Measurements from ENCODE around the gene AJAP1. TPM values are rescaled to one million over a fixed set of nuclear protein-coding genes. Genes with fewer than 3 reads are reported as not detected.

AJAP1 gene
- total and polyA plus RNA-seq, 2 donors, result 0.98 to 1.2 TPM

GRCh38 chr1:4736254-4736653, 81.8 kb downstream of the AJAP1 start:
- Histone ChIP-seq H3K4me1 (ENCODE audit: insufficient read depth) (no peaks in the 10 kb centered on the region), H3K4me3 (ENCODE audit: low read depth, low read length) (no peak overlapping the region), H3K27ac (ENCODE audit: low read depth) (no peak overlapping the region), H3K36me3 (ENCODE audit: insufficient read depth) (no peaks in the 10 kb centered on the region)
- WGBS, result 44% methylated on average over 7 of the region's 7 CpGs
- no peak for DNase-seq (ENCODE audit: extremely low spot score)

- no peak for DNase-seq (ENCODE audit: extremely low spot score)
- whole genome bisulfite sequencing, result 70% methylated on average over 8 of the region's 8 CpGs
- Histone ChIP-seq H3K27ac (ENCODE audit: low read depth) (no peak overlapping the region), H3K4me1 (ENCODE audit: insufficient read depth) (no peaks in the 10 kb centered on the region), H3K36me3 (ENCODE audit: insufficient read depth) (no peaks in the 10 kb centered on the region), H3K4me3 (ENCODE audit: low read depth, low read length) (no peak overlapping the region)
Observed at GRCh38 chr1:4741876-4742423, 87.5 kb downstream of the AJAP1 start.

GRCh38 chr1:4743978-4744750, 89.8 kb downstream of the AJAP1 start:
- H3K4me3 ChIP-seq (ENCODE audit: low read depth, low read length), result no peak overlapping the region
- H3K4me1 ChIP-seq (ENCODE audit: insufficient read depth), result no peaks in the 10 kb centered on the region
- no peak overlapping the region for H3K27ac ChIP-seq (ENCODE audit: low read depth)
- no peak for DNase-seq (ENCODE audit: extremely low spot score)
- no peaks in the 10 kb centered on the region for H3K36me3 ChIP-seq (ENCODE audit: insufficient read depth)
- 74% methylated on average over 17 of the region's 17 CpGs for WGBS

- WGBS, result 45% methylated on average over 7 of the region's 7 CpGs
- H3K4me1 ChIP-seq (ENCODE audit: insufficient read depth), result no peaks in the 10 kb centered on the region
- no peaks in the 10 kb centered on the region for H3K36me3 ChIP-seq (ENCODE audit: insufficient read depth)
- DNase-seq (ENCODE audit: extremely low spot score), result no peak
- no peak overlapping the region for H3K27ac ChIP-seq (ENCODE audit: low read depth)
- no peak overlapping the region for H3K4me3 ChIP-seq (ENCODE audit: low read depth, low read length)
Observed at GRCh38 chr1:4745560-4745959, 91.2 kb downstream of the AJAP1 start.

DNA sequence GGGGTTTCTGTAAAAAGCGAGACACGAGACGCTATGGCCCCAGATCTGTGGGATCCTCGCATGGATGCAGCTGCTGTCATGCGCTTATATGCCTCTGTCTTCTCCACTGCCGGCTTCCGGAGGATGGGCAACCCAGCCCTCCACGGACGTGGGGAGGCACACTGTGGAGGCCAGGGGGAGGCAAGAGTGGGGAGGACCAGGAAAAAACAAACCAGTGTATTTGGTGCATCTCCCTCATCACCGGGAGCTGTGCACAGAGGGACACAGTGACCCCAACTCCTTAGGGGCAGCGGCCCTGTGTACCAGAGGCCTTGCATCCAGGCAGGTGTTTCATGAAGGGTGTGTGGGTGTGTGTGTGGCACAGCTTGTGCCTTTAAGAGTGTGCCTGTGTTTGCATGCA, 95.0 kb downstream of the AJAP1 start:
- DNase-seq (ENCODE audit: extremely low spot score), result no peak
- no peak overlapping the region for H3K4me3 ChIP-seq (ENCODE audit: low read depth, low read length)
- H3K36me3 ChIP-seq (ENCODE audit: insufficient read depth), result no peaks in the 10 kb centered on the region
- no peak overlapping the region for H3K27ac ChIP-seq (ENCODE audit: low read depth)
- WGBS, result 87% methylated on average over 11 of the region's 11 CpGs
- H3K4me1 ChIP-seq (ENCODE audit: insufficient read depth), result no peaks in the 10 kb centered on the region

- Histone ChIP-seq H3K4me3 (ENCODE audit: low read depth, low read length) (no peak overlapping the region), H3K36me3 (ENCODE audit: insufficient read depth) (no peaks in the 10 kb centered on the region), H3K27ac (ENCODE audit: low read depth) (no peak overlapping the region), H3K4me1 (ENCODE audit: insufficient read depth) (no peaks in the 10 kb centered on the region)
- no peak for DNase-seq (ENCODE audit: extremely low spot score)
- 61% methylated on average over 3 of the region's 3 CpGs for WGBS
Observed at GRCh38 chr1:4750177-4750576, 95.8 kb downstream of the AJAP1 start.

- WGBS, result 65% methylated on average over 4 of the region's 4 CpGs
- H3K4me1 ChIP-seq (ENCODE audit: insufficient read depth), result no peaks in the 10 kb centered on the region
- H3K4me3 ChIP-seq (ENCODE audit: low read depth, low read length), result no peak overlapping the region
- H3K27ac ChIP-seq (ENCODE audit: low read depth), result no peak overlapping the region
- no peaks in the 10 kb centered on the region for H3K36me3 ChIP-seq (ENCODE audit: insufficient read depth)
- DNase-seq (ENCODE audit: extremely low spot score), result no peak
Observed at GRCh38 chr1:4752059-4752458, 97.7 kb downstream of the AJAP1 start.

DNA sequence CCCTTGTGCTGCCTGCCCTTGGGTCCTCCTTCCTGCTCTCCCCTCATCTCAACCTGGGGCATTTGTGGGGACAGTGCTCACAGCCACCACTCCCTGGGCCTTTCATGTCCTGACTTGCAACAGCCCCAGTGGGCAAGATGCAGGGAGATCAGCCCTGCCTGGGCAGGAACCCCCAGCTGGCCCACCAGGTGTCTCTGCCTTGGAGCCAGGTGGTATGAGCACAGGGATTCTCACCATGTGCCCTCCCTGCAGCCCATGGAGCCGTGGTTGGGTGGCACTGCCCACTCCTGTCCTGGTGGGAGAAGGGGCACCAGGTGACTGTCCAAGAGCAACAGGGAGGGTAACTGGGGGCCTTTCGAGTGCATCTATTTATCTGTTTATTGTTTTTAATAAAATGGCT, 100.4 kb downstream of the AJAP1 start:
- Histone ChIP-seq H3K36me3 (ENCODE audit: insufficient read depth) (no peaks in the 10 kb centered on the region), H3K4me3 (ENCODE audit: low read depth, low read length) (no peak overlapping the region), H3K27ac (ENCODE audit: low read depth) (no peak overlapping the region), H3K4me1 (ENCODE audit: insufficient read depth) (no peaks in the 10 kb centered on the region)
- WGBS, result 63% methylated on average over 2 of the region's 2 CpGs
- DNase-seq (ENCODE audit: extremely low spot score), result no peak

- WGBS, result 15% methylated on average over 8 of the region's 8 CpGs
- Histone ChIP-seq H3K4me1 (ENCODE audit: insufficient read depth) (no peaks in the 10 kb centered on the region), H3K27ac (ENCODE audit: low read depth) (no peak overlapping the region), H3K36me3 (ENCODE audit: insufficient read depth) (no peaks in the 10 kb centered on the region), H3K4me3 (ENCODE audit: low read depth, low read length) (no peak overlapping the region)
- no peak for DNase-seq (ENCODE audit: extremely low spot score)
Observed at GRCh38 chr1:4755301-4755845, 101.0 kb downstream of the AJAP1 start.

- Histone ChIP-seq H3K4me3 (ENCODE audit: low read depth, low read length) (no peak overlapping the region), H3K36me3 (ENCODE audit: insufficient read depth) (no peaks in the 10 kb centered on the region), H3K4me1 (ENCODE audit: insufficient read depth) (no peaks in the 10 kb centered on the region), H3K27ac (ENCODE audit: low read depth) (no peak overlapping the region)
- DNase-seq (ENCODE audit: extremely low spot score), result no peak
- 69% methylated on average over 8 of the region's 8 CpGs for WGBS
Observed at GRCh38 chr1:4755864-4756504, 101.6 kb downstream of the AJAP1 start.

DNA sequence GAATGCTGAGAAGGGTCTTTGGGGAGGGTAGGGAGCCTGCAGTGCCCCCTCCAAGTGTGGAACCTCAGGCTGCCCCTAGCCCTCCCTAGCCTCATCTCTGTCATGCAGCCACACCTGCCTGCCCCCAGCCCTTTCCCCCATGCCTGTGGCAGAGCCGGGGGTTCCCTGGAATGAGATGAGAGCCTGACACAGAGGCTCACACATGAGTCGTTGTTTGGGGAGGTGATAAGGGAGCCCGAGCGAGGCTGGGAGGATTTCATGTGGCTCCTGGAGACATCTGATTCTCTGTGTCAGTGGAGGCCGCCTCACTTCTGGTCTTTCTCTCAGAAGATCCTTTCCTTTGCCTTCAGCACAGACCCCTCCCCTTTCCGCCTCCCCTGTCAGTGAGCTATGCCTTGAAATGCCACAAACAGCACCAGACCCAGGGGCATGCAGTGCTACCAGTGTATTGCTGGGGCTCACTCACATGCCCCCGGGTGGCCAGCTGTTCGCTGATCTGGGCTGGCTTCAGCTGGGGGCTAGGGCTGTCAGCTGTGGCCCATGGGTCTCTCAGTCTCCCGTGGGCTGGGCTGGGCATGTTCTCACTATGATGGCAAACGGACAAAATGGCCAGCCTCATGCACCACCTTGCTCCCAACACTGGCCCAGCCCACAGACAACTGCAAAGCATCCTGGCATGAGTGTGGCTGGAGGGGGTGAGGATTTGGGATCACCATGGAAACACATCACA, 102.6 kb downstream of the AJAP1 start:
- no peak for DNase-seq (ENCODE audit: extremely low spot score)
- H3K4me3 ChIP-seq (ENCODE audit: low read depth, low read length), result no peak overlapping the region
- no peaks in the 10 kb centered on the region for H3K4me1 ChIP-seq (ENCODE audit: insufficient read depth)
- no peaks in the 10 kb centered on the region for H3K36me3 ChIP-seq (ENCODE audit: insufficient read depth)
- no peak overlapping the region for H3K27ac ChIP-seq (ENCODE audit: low read depth)
- WGBS, result 68% methylated on average over 10 of the region's 10 CpGs

DNA sequence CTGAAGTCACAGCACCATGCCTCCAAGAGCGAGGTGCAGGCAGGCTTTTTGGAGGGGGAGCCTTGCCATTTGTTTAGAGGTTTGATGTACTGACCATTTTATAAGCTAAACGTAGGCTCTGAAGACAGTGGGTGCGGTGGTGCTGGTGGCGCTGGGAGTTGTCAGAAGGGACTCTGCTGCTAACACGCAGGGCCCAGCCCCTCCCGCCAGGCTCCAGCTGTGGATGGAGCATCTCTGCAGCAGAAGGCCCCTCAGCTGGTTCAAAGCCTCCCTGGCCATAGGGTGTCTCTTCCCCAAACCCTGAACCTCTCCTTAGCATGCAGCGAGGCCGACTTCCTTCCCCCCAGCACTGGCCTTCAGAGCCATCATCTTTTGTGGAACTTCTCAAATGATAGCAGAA, 105.3 kb downstream of the AJAP1 start:
- Histone ChIP-seq H3K4me1 (ENCODE audit: insufficient read depth) (no peaks in the 10 kb centered on the region), H3K36me3 (ENCODE audit: insufficient read depth) (no peaks in the 10 kb centered on the region), H3K4me3 (ENCODE audit: low read depth, low read length) (no peak overlapping the region), H3K27ac (ENCODE audit: low read depth) (no peak overlapping the region)
- WGBS, result 85% methylated on average over 8 of the region's 8 CpGs
- DNase-seq (ENCODE audit: extremely low spot score), result no peak

GRCh38 chr1:4760088-4760487, 105.7 kb downstream of the AJAP1 start:
- Histone ChIP-seq H3K36me3 (ENCODE audit: insufficient read depth) (no peaks in the 10 kb centered on the region), H3K4me1 (ENCODE audit: insufficient read depth) (no peaks in the 10 kb centered on the region), H3K4me3 (ENCODE audit: low read depth, low read length) (no peak overlapping the region), H3K27ac (ENCODE audit: low read depth) (no peak overlapping the region)
- 77% methylated on average over 5 of the region's 5 CpGs for WGBS
- no peak for DNase-seq (ENCODE audit: extremely low spot score)

Measured in urinary bladder (tissue), 4 donors.